Muscle of back (tissue), 11 donors: Measurements from ENCODE around the gene CEACAM18. TPM values are rescaled to one million over a fixed set of nuclear protein-coding genes. Genes with fewer than 3 reads are reported as not detected.
"Not testable (repeated sequence)": the region's sequence is repeated elsewhere in the genome, so short reads cannot be mapped to it uniquely, and the experiment has no call there.

Source experiments
- DNase-seq, 3 donors: peaks; one replicate each; pipeline versions ENCODE4 v3.0.0 to v3.0.0-alpha.2; 2013
- polyA plus RNA-seq, 10 donors: library from polyadenylated mRNA; unstranded; fragments of 120-200 nt; gene quantifications; one replicate each; pipeline ENCODE4 v1.2.1, GENCODE V29; 2013; ENCODE audit not compliant: insufficient read length in 10 of 10

CEACAM18 gene
- polyA plus RNA-seq, 10 donors, result not detected

- peak in 1 of 3 donors; percentile 16 for DNase-seq
These were observed 16.6 kb upstream of the CEACAM18 start for GRCh38 chr19:51461723-51462161.

- DNase-seq, result no peak
These were observed 16.1 kb upstream of the CEACAM18 start for GRCh38 chr19:51462276-51462675.

GRCh38 chr19:51462681-51463080 lies 15.7 kb upstream of the CEACAM18 start:
- DNase-seq, result no peak

- not testable (repeated sequence) for DNase-seq
These were observed 14.3 kb upstream of the CEACAM18 start for GRCh38 chr19:51463976-51464581.

GRCh38 chr19:51466723-51467122 lies 11.6 kb upstream of the CEACAM18 start:
- no peak for DNase-seq

- DNase-seq, result no peak
These were observed 10.3 kb upstream of the CEACAM18 start for GRCh38 chr19:51467864-51468544.

- DNase-seq, result no peak
These were observed 9.8 kb upstream of the CEACAM18 start for GRCh38 chr19:51468545-51468920.

- DNase-seq, result no peak
These were observed 9.2 kb upstream of the CEACAM18 start for GRCh38 chr19:51469162-51469561.

GRCh38 chr19:51469629-51470028 lies 8.7 kb upstream of the CEACAM18 start:
- DNase-seq, result no peak

- no peak for DNase-seq
These were observed 7.4 kb upstream of the CEACAM18 start for GRCh38 chr19:51470966-51471365.

- no peak for DNase-seq
These were observed 6.8 kb upstream of the CEACAM18 start for GRCh38 chr19:51471527-51471926.

- DNase-seq, result no peak
These were observed 5.7 kb upstream of the CEACAM18 start for GRCh38 chr19:51472607-51473006.

- peak; percentile 41 to 71 (median 68) for DNase-seq
These were observed 5.2 kb upstream of the CEACAM18 start for GRCh38 chr19:51473009-51473707.

- no peak for DNase-seq
These were observed 2.2 kb upstream of the CEACAM18 start for GRCh38 chr19:51476164-51476563.

- no peak for DNase-seq
These were observed 995 bp upstream of the CEACAM18 start for GRCh38 chr19:51477344-51477743.

GRCh38 chr19:51479531-51480331 lies 1.4 kb downstream of the CEACAM18 start:
- DNase-seq, result no peak

GRCh38 chr19:51480590-51480989 lies 2.3 kb downstream of the CEACAM18 start:
- peak in 1 of 3 donors; percentile 27 for DNase-seq

- DNase-seq, result no peak
These were observed 7.8 kb downstream of the CEACAM18 start for GRCh38 chr19:51485960-51486660.

GRCh38 chr19:51488491-51488890 lies 10.2 kb downstream of the CEACAM18 start:
- no peak for DNase-seq

- no peak for DNase-seq
These were observed 10.8 kb downstream of the CEACAM18 start for GRCh38 chr19:51489113-51489512.

- DNase-seq, result no peak
These were observed 12.3 kb downstream of the CEACAM18 start for GRCh38 chr19:51490676-51491075.

GRCh38 chr19:51491586-51491985 lies 13.2 kb downstream of the CEACAM18 start:
- no peak for DNase-seq
